Activated T-cell treated with anti-CD3 and anti-CD28 coated beads for 24 hours (primary cell): ENCODE measurements around the gene ST3GAL5.
"Not testable (repeated sequence)": the region's sequence is repeated elsewhere in the genome, so short reads cannot be mapped to it uniquely, and the experiment has no call there.

Experiments
- DNase-seq: peaks from one replicate; pipeline ENCODE4 v3.0.0-alpha.2; 2020; ENCODE audit warnings: low read depth

ST3GAL5 gene

DNA sequence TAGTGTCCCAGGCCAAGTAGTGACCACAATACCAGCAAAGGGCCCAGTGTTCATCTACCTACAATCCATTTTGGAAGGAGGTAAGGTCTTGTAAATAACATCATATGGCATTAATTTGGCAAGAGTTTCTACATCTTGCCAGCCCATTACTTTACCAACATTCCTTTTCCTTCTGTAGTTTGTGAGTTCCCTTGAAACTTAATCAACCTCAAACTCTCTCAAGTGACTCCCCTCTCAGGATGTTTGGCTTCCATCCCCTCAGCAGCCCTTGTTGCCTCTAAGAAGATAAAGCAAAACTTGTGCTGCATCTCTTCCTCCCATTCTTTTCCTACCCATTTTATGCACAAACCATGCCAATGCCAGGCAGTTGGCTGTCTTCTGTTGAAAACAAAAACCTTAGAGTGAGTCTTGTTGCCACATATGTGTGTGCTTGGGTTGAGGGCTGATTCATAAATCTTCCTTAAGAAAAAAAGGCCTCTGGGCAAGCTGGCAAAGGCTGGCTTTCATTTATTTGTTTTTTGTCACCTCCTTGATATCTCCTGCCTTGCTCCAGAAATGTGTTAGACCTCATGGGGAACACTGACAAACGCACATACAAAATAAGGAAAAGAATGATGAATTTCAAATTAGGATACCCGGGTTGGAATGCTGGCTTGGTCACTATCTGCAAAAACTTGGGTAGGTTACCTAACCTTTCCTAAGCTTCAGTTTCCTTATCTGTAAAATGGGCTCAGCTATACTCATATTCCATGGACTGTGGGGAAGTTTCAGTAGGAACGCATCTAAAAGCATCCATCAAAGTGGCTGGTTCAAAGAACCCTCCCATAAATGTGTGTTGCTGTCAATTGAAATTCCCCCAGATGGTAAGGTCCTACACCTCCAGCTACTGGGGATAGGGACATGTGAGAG lies 29.4 kb upstream of the ST3GAL5 start:
- no peak for DNase-seq

DNA sequence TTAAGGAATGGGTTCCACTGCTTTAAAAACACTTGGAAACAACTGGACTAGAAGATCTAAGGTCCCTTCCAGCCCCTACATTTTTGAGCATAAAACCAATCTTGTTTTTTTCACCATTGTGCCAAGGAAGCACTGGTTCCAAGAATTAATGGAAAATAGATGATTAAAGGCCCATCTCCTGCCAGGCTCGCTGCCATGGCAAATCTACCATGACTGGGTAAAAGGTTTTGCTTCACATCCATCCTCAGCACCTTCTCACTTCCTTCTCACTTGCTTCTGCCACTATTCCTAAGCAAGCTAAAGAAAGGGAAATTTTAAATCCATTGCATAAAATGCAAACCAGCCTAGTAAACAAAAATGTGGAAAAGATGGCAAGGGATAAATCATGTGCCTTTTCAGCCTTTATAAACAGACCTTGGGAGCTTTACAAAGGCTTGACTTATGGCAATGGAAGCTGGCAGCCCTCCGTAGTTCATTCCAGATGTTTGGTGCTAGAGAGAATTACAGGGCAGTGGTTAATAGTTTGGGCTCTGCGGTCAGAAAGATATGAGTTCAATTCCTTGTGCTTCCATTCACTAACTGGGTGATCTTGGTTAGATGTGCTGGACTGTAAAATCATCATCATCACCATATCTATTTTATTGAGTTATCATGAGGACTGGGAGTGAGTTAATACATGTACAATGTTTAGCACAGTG lies 27.0 kb upstream of the ST3GAL5 start:
- no peak for DNase-seq

DNA sequence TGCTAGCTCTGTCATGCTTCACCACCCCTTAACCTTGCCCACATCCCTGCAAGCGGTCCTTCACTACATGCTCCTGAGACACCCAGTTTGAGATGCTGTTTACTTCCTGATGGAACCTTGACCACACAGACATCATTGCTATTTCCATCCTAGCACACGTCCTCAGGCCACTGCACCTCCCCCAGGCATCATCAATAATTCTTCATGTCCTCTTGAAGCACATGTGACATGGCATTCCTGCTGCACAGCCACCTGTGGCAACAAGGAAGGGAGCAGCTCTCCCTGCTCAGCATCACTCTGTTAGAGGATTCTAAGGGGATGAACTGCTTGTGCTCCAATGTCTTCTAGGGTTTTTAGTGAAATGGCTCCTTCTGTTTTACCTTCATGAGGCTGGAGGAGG lies 26.1 kb upstream of the ST3GAL5 start:
- DNase-seq: no peak

DNA sequence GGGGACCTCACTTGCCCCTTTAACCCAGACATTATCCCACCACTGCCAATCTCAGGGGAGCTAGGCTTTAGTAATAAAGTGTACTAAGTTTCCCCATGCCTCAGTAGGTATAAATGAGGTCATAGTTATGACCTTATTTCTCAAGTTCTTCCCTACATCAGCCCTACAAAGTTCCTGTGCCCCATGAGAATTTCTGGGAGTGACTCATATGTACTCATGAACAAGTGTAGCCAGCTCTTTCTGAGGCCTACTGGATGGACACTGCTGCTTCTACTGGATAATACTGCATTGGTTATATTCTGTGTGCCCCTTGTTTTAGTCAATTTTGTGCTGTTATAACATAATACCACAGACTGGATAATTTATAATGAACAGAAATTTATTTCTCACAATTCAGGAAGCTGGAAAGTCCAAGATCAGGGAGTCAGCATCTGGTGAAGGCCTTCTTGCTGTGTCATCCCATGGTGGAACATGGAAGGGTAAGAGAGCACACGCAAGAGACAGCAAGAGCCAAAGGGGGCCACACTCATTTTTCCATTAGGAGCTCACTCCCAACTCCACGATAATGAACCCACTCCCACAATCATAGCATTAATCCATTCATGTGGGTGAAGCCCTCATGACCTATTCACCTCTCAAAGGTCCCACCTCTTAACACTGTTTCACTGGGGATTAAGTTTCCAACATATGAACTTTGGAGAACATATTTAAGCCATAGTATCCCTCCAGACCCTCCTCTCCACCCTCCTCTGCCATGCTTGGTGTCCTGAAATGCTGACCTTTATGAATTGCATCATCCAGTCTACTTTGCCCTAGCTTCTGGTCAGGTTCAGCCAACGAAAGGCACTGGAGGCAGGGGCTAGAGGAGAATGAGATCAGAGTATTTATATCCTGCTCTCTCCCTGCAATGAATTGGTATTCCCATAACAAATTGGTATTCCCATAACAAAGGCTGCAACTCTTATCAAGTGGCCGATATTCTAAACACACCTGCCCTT lies 25.4 kb upstream of the ST3GAL5 start:
- DNase-seq: no peak

DNA sequence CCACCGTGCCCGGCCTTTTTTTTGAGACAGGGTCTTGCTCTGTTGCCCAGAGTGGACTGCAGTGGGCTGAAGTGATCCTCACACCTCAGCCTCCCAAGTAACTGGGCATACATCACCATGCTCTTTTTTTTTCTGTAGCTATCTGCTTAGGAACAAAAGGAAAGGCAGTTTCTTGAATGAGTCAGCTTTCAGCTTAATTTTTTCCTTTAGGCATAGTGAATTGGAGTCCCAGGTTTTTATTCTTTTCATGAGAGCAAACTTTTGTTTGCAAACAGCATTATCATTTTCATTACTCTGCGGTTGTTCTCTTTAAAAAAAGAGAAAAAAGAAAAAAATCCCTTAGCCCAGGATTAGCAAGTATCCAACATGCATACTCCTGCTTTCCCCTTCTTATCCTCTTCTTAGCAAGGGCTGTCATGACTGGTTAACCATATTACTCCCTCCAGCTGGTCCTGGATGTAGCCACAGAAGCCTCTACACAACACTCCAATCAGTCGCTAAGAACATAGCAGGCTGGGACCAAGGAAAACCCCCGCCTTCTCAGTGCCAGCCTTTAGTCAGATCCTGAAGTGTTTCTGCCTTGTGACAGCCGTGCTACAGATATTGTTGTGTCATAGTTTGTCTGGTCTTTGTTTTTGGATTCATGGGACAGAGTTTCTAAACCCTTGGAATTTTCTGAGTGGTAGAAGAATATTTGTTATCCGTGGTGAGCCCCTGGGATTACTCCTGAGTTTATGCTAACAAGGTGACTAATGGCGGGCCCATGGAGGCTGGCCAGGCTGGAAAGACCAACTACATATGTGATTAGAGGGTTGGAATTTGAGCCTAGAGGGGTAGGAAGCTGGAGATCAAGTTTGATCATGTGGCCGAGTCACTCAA lies 23.3 kb upstream of the ST3GAL5 start:
- no peak for DNase-seq

DNA sequence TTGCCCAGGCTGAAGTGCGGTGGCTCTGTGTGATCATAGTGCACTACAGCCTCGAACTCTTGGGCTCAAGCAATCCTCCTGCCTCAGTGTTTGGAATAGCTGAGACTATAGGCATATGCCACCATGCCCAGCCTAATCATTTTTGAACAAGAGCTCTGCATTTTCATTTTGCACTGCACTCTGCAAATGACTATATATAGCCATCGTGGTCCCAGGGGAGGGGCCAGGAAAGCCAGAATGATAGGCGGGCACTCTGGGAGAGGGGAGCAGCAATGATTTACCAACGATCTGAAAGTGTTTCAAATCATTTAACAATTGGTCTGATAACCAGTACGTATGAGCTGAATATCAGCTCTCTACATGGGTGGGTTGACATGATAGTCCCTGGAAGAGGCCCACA lies 22.3 kb upstream of the ST3GAL5 start:
- no peak for DNase-seq

DNA sequence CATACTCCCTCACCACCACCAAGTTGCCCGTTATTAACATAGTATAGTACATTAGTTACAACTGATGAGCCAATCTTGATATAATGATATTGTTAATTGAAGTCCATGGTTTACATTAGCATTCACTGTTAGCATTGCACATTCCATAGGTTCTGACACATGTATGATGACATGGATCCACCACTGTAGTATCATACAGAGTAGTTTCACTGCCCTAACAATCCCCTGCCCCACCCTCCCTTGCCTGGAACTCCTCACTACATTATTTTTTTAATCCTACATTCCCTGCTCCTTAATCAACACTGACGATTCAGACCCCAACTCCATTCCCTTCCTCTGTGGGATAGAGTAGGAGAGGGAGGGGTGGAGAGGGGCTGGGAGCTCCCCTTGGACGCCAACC lies 20.2 kb upstream of the ST3GAL5 start:
- DNase-seq: no peak

DNA sequence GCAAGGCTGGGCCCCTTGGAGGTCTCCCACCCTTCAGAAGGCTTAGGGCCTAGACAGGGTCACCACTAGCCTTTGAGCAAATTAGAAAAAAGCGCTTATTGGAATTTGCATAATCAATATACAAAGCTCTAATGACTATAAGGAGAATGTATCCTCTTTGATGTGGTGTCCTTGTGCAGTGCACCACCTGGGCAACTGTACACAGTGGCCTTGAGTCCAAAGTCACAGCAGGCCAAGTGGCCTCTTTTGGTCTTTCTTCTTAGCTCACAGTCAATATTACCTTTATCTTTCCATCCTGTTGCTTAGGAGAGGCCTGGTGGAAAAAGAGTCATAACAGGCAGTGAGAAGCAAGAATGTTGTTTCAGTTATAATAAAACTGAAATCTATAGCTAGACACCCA lies 19.7 kb upstream of the ST3GAL5 start:
- DNase-seq: no peak

DNA sequence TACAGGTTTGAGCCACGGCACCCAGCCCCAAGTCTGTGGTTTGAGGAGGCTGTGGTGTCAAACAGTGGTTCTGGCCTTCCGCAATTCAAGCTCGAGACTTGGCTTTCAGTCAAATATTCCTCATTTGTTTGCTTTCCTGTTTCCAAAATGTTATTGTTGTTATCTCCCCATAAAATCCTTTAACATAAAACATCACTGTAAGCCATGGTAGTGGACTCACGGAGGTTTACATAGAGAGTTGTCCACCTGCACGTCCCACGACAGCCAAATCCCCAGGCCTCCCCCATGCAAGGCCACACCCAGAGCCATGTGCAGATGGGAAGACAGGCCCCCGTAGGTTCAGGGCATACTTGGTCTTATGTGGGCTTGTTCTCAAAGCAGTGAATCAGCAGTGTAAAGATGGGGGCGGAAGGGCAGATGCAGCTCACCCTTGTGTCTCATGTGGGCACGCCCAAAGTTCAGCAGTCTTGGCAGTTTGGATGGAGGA lies 18.9 kb upstream of the ST3GAL5 start:
- no peak for DNase-seq

DNA sequence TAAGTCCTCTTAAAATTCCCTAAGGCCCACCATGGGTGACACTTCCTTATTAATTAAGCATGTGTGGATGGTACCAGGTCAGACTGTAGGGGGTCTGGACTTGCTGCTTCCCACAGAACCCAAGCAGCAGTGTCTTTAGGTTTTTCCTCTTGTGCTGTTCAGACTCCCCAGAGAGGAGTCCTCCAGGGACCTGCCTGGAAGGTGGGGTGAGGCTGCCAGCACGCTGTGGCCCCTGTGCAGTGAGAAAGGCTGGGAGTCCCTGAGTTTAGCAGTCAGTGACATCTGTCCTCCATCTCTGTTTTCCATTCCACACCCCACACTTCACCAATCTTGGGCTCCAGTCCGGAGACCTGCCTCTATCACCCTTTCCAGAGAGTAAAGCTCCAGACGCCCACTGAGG lies 18.0 kb upstream of the ST3GAL5 start:
- no peak for DNase-seq

DNA sequence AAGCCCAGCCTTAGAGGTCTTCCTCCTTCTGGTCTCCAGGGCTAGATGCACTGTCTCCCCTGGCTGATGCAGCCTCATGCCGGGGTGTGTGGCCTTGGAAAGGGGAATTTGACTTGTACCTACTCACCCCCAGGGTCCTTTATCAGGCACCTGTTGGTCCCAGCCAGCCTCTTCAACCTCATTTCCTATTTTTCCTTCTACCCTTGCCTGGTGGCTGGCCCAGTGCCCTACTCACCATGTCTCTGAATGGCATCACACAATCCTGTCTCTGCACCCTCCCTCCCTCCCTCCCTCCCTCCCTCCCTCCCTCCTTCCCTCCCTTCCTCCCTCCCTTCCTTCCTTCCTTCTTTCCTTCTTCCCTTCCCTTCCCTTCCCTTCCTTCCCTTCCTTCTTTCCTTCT lies 17.1 kb upstream of the ST3GAL5 start:
- no peak for DNase-seq

DNA sequence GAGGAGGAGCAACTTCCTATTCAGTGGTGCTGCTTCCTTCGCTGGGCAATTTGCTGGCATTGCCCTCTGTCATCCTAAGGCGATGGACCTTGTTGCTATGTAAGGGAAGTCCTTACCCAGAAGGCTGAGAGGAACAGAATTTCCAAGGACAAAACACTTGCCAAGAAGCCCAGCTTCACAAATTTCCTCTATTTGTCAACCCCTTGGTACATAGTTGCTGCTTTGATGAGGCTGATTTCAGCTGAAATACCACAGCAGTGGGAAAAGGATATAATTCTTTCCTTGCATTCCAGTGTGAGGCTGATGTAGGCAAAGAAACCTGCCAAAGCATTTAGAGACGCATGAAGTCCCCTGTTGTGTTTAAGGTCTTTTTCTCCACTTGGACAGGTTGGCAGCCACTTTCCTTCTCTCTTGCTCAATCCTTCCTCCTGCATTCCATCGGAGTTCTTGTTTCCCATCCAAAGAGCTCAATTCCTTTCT lies 16.4 kb upstream of the ST3GAL5 start:
- no peak for DNase-seq

DNA sequence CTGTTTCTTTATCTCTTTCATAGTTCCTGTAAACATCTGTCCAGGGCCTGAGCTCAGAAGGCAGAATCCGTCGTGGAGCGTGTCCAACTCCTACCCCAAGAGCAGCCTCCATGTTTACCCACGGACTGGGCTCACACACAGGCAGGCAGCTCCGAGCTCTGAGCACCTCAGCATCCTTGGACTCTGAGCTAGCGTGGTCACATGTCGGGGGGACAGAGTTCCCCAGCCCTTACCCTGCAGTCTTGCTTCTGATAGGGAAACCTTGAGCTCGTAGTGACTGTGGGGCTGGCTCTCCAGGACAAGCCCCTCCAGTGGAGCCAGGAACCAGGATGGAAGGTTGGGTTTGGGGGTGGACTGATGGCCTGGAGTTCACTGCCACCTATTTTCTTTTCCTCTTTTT lies 15.1 kb upstream of the ST3GAL5 start:
- no peak for DNase-seq

DNA sequence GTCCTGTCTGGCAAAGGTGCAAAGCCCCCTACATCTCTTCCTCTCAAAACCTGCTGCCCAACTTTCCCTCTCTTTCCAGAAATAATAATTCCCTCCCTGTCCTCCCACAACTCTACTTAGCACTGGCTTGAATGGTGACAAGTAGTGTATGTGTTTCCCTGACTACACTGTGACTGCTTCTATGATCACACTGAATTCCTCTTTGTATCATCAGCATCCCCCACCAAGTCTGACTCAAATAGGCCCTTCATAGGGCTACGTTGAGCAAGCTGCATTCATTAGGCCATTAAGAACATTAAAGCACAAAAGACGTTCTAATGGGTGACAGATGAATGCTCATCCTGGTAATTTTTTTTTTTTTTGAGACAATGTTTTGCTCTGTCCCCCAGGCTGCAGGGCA lies 13.7 kb upstream of the ST3GAL5 start:
- no peak for DNase-seq

DNA sequence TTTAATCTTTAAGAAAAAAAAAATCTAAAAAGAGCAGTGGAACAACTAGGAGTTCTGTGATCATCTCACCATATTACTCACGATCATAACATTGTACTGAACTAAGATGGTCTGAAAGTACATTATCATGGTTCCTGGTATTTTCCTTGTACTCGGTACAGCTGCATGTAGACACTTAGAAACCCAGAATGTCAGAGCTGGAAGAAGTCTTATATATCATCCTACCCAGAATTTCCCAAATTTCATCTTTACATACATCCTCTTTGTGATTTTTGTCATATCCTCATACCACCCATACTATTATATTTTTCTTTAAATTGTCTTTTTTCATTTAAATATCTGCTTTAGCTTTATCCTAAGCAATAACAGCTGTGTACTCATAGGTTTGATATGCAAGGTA lies 12.4 kb upstream of the ST3GAL5 start:
- no peak for DNase-seq

DNA sequence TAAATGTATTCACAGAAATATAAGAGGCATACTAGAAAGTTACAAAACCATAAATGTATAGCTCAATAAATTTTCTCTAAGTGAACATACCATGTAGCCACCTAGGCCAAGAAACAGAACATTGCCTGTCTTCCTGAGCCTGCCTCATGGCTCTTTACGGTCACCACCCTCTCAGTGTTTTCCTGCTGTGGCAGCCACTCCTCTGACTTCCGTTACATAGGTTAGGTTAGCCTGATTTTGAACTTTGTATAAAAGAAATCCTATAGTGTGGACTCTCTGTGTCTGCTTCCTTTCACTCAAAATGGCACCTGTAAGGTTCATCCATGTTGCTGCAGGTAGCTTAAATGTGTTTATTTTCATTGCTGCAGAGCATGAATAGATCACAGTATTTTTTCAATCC lies 11.6 kb upstream of the ST3GAL5 start:
- no peak for DNase-seq

DNA sequence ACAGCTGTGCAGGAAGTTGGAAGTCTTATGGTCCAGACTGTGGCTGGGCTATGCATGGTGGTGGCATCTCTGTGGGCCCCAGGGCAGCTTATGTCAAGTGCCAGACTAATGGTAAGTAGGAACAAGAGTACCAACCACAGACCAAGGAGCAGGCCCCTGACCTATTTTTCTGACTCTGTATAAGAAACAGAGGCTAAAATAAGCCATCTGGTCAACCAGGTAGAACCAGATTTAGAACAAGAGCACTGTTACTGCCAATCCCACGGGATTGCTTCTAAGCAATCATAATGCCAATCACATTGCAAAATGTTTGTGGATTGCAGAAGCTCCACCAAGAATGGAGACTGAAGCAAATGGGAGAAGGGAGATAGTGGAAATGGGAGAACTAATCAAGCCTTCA lies 11.1 kb upstream of the ST3GAL5 start:
- no peak for DNase-seq

DNA sequence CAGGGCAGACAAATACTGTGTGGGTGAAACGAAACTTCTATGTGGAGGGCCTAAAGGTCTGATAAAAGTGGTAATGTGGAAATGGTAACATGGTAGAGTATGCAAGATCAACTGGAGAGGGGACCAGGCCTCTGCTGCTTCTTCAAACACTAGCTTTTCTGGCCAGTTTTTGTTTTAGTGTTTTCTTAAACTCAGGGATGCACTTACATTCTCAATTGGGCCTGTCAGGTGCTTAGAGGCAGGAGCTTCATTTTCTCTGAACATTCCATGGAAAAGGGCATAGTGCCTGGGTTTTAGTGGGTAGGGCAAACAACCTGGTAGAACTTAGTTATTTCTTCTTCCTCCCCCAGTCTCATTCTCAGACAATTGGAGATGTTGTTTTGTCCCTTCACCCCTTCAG lies 10.5 kb upstream of the ST3GAL5 start:
- DNase-seq: no peak

DNA sequence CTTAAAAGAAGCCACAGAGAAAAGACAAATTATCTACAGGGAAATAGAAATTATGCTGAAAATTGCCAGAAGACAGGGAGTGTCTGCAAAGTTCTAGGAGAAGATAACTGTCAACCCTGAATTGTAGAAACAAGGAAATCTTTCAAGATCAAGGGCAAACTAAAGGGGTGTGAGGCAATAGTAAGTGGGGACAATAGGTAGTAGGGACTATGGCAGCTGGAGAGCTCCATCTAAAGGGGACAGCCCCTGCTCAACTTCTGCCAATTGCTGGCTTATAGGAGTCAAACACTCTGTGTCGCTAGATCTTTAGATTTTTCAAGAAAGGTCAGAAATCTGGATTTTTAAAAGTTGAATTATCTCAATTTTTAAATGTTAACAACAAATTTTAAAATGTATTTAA lies 10.1 kb upstream of the ST3GAL5 start:
- DNase-seq: no peak

DNA sequence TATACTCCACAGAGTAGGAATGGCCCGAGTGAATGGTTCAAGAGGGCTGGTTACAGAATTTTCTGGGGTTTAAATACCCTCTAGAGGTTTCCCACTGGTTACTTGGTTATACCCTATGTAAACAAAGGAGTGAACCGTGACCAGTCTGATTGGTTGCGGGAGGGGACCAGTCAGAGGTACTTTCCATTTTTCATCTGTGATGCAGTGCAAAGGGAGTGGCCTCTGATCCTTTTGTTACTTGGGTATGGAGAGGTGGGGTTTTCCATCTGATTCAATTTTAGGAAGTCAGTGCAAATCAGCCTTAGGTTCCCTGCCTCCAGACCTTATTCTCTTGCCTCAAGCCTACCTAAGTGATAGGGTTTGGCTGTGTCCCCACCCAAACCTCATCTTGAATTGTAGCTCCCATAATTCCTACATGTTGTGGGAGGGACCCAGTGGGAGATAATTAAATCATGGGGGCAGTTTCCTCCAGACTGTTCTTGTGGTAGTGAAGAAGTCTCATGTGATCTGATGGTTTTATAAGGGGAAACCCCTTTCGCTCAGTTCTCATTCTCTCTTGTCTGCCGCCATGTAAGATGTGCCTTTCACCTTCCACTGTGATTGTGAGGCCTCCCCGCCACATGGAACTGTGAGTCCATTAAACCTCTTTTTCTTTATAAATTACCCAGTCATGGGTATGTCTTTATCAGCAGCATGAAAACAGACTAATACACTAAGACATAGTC lies 5.9 kb upstream of the ST3GAL5 start:
- DNase-seq: not testable (repeated sequence)
